Measurements from ENCODE around the gene KAT6B.

DNA sequence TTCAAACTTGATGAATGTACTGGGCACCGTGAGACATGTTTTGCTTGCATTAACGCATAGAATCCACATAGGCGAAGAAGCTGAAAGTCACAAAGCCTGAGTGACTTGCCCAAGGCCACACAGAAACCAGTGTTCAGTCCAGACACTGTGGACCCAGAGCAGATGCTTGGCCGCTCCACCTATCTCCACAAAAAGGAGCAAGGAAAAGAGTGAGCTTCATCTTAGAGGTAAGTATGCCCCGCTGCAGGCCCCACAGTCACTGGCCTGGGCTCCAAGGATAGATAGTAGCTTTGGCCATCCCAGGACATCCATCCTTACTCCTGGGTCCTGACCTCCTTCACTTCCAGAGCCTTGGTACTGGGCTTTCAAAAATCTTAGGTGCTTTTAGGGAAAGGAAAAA, 224.9 kb downstream of the KAT6B start:
- TF ChIP-seq, protein P1, sequence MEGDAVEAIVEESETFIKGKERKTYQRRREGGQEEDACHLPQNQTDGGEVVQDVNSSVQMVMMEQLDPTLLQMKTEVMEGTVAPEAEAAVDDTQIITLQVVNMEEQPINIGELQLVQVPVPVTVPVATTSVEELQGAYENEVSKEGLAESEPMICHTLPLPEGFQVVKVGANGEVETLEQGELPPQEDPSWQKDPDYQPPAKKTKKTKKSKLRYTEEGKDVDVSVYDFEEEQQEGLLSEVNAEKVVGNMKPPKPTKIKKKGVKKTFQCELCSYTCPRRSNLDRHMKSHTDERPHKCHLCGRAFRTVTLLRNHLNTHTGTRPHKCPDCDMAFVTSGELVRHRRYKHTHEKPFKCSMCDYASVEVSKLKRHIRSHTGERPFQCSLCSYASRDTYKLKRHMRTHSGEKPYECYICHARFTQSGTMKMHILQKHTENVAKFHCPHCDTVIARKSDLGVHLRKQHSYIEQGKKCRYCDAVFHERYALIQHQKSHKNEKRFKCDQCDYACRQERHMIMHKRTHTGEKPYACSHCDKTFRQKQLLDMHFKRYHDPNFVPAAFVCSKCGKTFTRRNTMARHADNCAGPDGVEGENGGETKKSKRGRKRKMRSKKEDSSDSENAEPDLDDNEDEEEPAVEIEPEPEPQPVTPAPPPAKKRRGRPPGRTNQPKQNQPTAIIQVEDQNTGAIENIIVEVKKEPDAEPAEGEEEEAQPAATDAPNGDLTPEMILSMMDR (IDR thresholded peaks at IDR 0.05) = no peak
- TF ChIP-seq POLR2A (IDR thresholded peaks at IDR 0.05) (no peak), POLR2AphosphoS5 (IDR thresholded peaks at IDR 0.05) (no peak)

Data from prostate gland (tissue), 2 donors.